Spinal cord (tissue), 10 donors: ENCODE data around the gene PDE1A. TPM values are rescaled to one million over a fixed set of nuclear protein-coding genes. Genes with fewer than 3 reads are reported as not detected.

Experiments used
- DNase-seq, 6 donors: peaks; one replicate each; pipeline versions ENCODE4 v3.0.0 to v3.0.0-alpha.2; 2013 to 2015; ENCODE audit warnings: low spot score in 6 of 6, low read depth in 4 of 6
- H3K27ac ChIP-seq: one replicate; pipeline ENCODE4 v1.5.1; 2013; ENCODE audit warnings: low read depth, low read length, control low read depth
- H3K27me3 ChIP-seq: one replicate; pipeline ENCODE4 v1.6.1; 2013; ENCODE audit warnings: low read length; ENCODE audit not compliant: control insufficient read depth, insufficient read depth
- H3K36me3 ChIP-seq: one replicate; pipeline ENCODE4 v1.6.1; 2013; ENCODE audit warnings: low read length; ENCODE audit not compliant: control insufficient read depth, insufficient read depth
- H3K4me1 ChIP-seq: one replicate; pipeline ENCODE4 v1.6.1; 2013; ENCODE audit warnings: low read length; ENCODE audit not compliant: control insufficient read depth, insufficient read depth
- H3K4me3 ChIP-seq: one replicate; pipeline ENCODE4 v1.5.1; 2013; ENCODE audit warnings: low read depth, low read length, control low read depth
- H3K9me3 ChIP-seq: one replicate; pipeline ENCODE4 v1.6.1; 2013; ENCODE audit warnings: low read length; ENCODE audit not compliant: control insufficient read depth, insufficient read depth
- WGBS: methylation state at CpG from one replicate; pipeline ENCODE4 v1.1.5; 2013; ENCODE audit warnings: missing lambda C conversion rate; ENCODE audit not compliant: insufficient coverage; 5-methylcytosine and 5-hydroxymethylcytosine counted together
- polyA plus RNA-seq, 2 donors: library from polyadenylated mRNA; unstranded; fragments of 120-200 nt; gene quantifications; one replicate each; pipeline ENCODE4 v1.2.1, GENCODE V29; 2013; ENCODE audit not compliant: insufficient read length in 2 of 2
- total RNA-seq, 2 donors: library from RNA; depleted of rRNA in 1 of 2; stranded (reverse); fragments of 120-200 nt in 1 of 2; fragments of >200 nt in 1 of 2; gene quantifications; one replicate each; pipeline versions ENCODE4 v1.2.3 to v1.2.4, GENCODE V29; 2013 to 2014
- donor health status: healthy.

The PDE1A gene
- total and polyA plus RNA-seq, 4 donors, result 8.7 to 73.8 (median 23.3) TPM

- DNase-seq, result no peak
- no peaks in the 10 kb centered on the region for H3K4me1 ChIP-seq
- peaks cover 9% of the 10 kb centered on the region for H3K9me3 ChIP-seq
- no peaks in the 10 kb centered on the region for H3K27me3 ChIP-seq
- no peaks in the 10 kb centered on the region for H3K36me3 ChIP-seq
- no peak overlapping the region for H3K4me3 ChIP-seq
- WGBS, result 85% methylated on average over 3 of the region's 3 CpGs
- H3K27ac ChIP-seq, result no peak overlapping the region
Measured at GRCh38 chr2:182181381-182181780, 245.5 kb downstream of the PDE1A start.

GRCh38 chr2:182179176-182179575 lies 247.7 kb downstream of the PDE1A start:
- DNase-seq, result no peak
- no peaks in the 10 kb centered on the region for H3K27me3 ChIP-seq

GRCh38 chr2:182173944-182174622 lies 252.8 kb downstream of the PDE1A start:
- H3K27me3 ChIP-seq, result no peaks in the 10 kb centered on the region
- H3K36me3 ChIP-seq, result no peaks in the 10 kb centered on the region
- H3K9me3 ChIP-seq, result no peaks in the 10 kb centered on the region
- no peak for DNase-seq
- no CpG with 5 or more reads among the region's 5 CpGs for WGBS
- H3K27ac ChIP-seq, result no peak overlapping the region
- H3K4me3 ChIP-seq, result no peak overlapping the region
- no peaks in the 10 kb centered on the region for H3K4me1 ChIP-seq

More at GRCh38 chr2:182179176-182179575, 247.7 kb downstream of the PDE1A start:
- H3K36me3 ChIP-seq, result no peaks in the 10 kb centered on the region
- peaks cover 9% of the 10 kb centered on the region for H3K9me3 ChIP-seq
- H3K27ac ChIP-seq, result no peak overlapping the region
- H3K4me3 ChIP-seq, result no peak overlapping the region
- no peaks in the 10 kb centered on the region for H3K4me1 ChIP-seq

- no peak for DNase-seq
- no peaks in the 10 kb centered on the region for H3K9me3 ChIP-seq
Measured at GRCh38 chr2:182170341-182170740, 256.5 kb downstream of the PDE1A start.

GRCh38 chr2:182167882-182168281 lies 259.0 kb downstream of the PDE1A start:
- WGBS, result 100% methylated on average over 1 of the region's 4 CpGs
- H3K9me3 ChIP-seq, result no peaks in the 10 kb centered on the region
- no peak overlapping the region for H3K27ac ChIP-seq
- H3K27me3 ChIP-seq, result no peaks in the 10 kb centered on the region
- H3K36me3 ChIP-seq, result no peaks in the 10 kb centered on the region
- H3K4me3 ChIP-seq, result no peak overlapping the region
- no peak for DNase-seq
- H3K4me1 ChIP-seq, result no peaks in the 10 kb centered on the region

More at GRCh38 chr2:182170341-182170740, 256.5 kb downstream of the PDE1A start:
- H3K27me3 ChIP-seq, result no peaks in the 10 kb centered on the region
- H3K4me3 ChIP-seq, result no peak overlapping the region
- H3K4me1 ChIP-seq, result no peaks in the 10 kb centered on the region
- no CpG with 5 or more reads among the region's 3 CpGs for WGBS
- no peaks in the 10 kb centered on the region for H3K36me3 ChIP-seq
- no peak overlapping the region for H3K27ac ChIP-seq

- no peak for DNase-seq
- H3K4me3 ChIP-seq, result no peak overlapping the region
- no peaks in the 10 kb centered on the region for H3K36me3 ChIP-seq
- no peaks in the 10 kb centered on the region for H3K9me3 ChIP-seq
- no peaks in the 10 kb centered on the region for H3K27me3 ChIP-seq
- no peaks in the 10 kb centered on the region for H3K4me1 ChIP-seq
- no CpG with 5 or more reads among the region's 2 CpGs for WGBS
- H3K27ac ChIP-seq, result no peak overlapping the region
Measured at GRCh38 chr2:182166841-182167240, 260.0 kb downstream of the PDE1A start.

GRCh38 chr2:182166406-182166805 lies 260.4 kb downstream of the PDE1A start:
- no peak overlapping the region for H3K27ac ChIP-seq
- WGBS, result 88% methylated on average over 2 of the region's 2 CpGs
- H3K9me3 ChIP-seq, result no peaks in the 10 kb centered on the region
- H3K4me3 ChIP-seq, result no peak overlapping the region
- no peaks in the 10 kb centered on the region for H3K27me3 ChIP-seq
- no peak for DNase-seq
- no peaks in the 10 kb centered on the region for H3K4me1 ChIP-seq
- no peaks in the 10 kb centered on the region for H3K36me3 ChIP-seq

GRCh38 chr2:182165202-182165601 lies 261.6 kb downstream of the PDE1A start:
- DNase-seq, result no peak
- Histone ChIP-seq H3K27me3 (no peaks in the 10 kb centered on the region), H3K4me1 (no peaks in the 10 kb centered on the region), H3K36me3 (no peaks in the 10 kb centered on the region), H3K4me3 (no peak overlapping the region), H3K9me3 (no peaks in the 10 kb centered on the region), H3K27ac (no peak overlapping the region)
- WGBS, result 100% methylated on average over 1 of the region's 2 CpGs

- Histone ChIP-seq H3K4me3 (no peak overlapping the region), H3K9me3 (no peaks in the 10 kb centered on the region), H3K36me3 (no peaks in the 10 kb centered on the region), H3K27ac (no peak overlapping the region), H3K4me1 (no peaks in the 10 kb centered on the region), H3K27me3 (no peaks in the 10 kb centered on the region)
- DNase-seq, result no peak
- no CpG with 5 or more reads among the region's 1 CpG for WGBS
Measured at GRCh38 chr2:182164686-182165085, 262.1 kb downstream of the PDE1A start.

GRCh38 chr2:182163878-182164277 lies 263.0 kb downstream of the PDE1A start:
- Histone ChIP-seq H3K36me3 (no peaks in the 10 kb centered on the region), H3K9me3 (no peaks in the 10 kb centered on the region), H3K27ac (no peak overlapping the region), H3K4me1 (no peaks in the 10 kb centered on the region), H3K27me3 (no peaks in the 10 kb centered on the region), H3K4me3 (no peak overlapping the region)
- 69% methylated on average over 3 of the region's 3 CpGs for WGBS
- no peak for DNase-seq
